SK-N-SH treated with all-trans-retinoic acid at 6 μM for 48 hours (cell line): ENCODE results near the gene LYSET.

Experiments
- CSDC2 ChIP-seq: fragments of 250-450 bp; sonication (Bioruptor Pico); IDR thresholded peaks from 2 replicates; pipeline ENCODE4 v1.5.0; 2020; ENCODE audit warnings: mild to moderate bottlenecking, moderate library complexity
- GLIS3 ChIP-seq: fragments of 250-450 bp; sonication (Bioruptor Pico); IDR thresholded peaks from 2 replicates; pipeline ENCODE4 v1.5.0; 2020; ENCODE audit warnings: mild to moderate bottlenecking, moderate library complexity
- OSR1 ChIP-seq: fragments of 250-450 bp; sonication (Bioruptor Pico); IDR thresholded peaks from 2 replicates; pipeline ENCODE4 v1.8.0; 2022; ENCODE audit warnings: moderate library complexity, mild to moderate bottlenecking, inconsistent platforms
- RARB ChIP-seq: fragments of 250-450 bp; sonication (Bioruptor Pico); IDR thresholded peaks from 2 replicates; pipeline ENCODE4 v1.8.0; 2021; ENCODE audit warnings: mild to moderate bottlenecking, moderate library complexity
- SNAI2 ChIP-seq: fragments of 250-450 bp; sonication (Bioruptor Pico); IDR thresholded peaks from 2 replicates; pipeline ENCODE4 v1.5.0; 2020; ENCODE audit warnings: mild to moderate bottlenecking, moderate library complexity
- ZFP3 ChIP-seq: fragments of 250-450 bp; sonication (Bioruptor Pico); IDR thresholded peaks from 2 replicates; pipeline ENCODE4 v1.5.0; 2020; ENCODE audit warnings: mild to moderate bottlenecking, moderate library complexity
- ZFP30 ChIP-seq: fragments of 450-650 bp; formaldehyde crosslinking; IDR thresholded peaks from 2 replicates; pipeline ENCODE4 v1.5.0; 2022; ENCODE audit warnings: mild to moderate bottlenecking, moderate library complexity
- ZNF565 ChIP-seq: fragments of 450-650 bp; formaldehyde crosslinking; conservative IDR thresholded peaks from 2 replicates; pipeline ENCODE4 v1.5.0; 2020; ENCODE audit warnings: low read depth, mild to moderate bottlenecking, moderate library complexity
- TF ChIP-seq, protein P1 (sequence below): fragments of 250-450 bp; sonication (Bioruptor Pico); IDR thresholded peaks from 2 replicates; pipeline ENCODE4 v1.5.0; 2020; ENCODE audit warnings: mild to moderate bottlenecking, moderate library complexity

GRCh38 chr14:93135399-93135798, 49.7 kb upstream of the LYSET start:
- TF ChIP-seq ZFP30 (CRISPR knock-in tag), result no peak
- TF ChIP-seq OSR1 (CRISPR knock-in tag), result no peak
- TF ChIP-seq, protein P1, sequence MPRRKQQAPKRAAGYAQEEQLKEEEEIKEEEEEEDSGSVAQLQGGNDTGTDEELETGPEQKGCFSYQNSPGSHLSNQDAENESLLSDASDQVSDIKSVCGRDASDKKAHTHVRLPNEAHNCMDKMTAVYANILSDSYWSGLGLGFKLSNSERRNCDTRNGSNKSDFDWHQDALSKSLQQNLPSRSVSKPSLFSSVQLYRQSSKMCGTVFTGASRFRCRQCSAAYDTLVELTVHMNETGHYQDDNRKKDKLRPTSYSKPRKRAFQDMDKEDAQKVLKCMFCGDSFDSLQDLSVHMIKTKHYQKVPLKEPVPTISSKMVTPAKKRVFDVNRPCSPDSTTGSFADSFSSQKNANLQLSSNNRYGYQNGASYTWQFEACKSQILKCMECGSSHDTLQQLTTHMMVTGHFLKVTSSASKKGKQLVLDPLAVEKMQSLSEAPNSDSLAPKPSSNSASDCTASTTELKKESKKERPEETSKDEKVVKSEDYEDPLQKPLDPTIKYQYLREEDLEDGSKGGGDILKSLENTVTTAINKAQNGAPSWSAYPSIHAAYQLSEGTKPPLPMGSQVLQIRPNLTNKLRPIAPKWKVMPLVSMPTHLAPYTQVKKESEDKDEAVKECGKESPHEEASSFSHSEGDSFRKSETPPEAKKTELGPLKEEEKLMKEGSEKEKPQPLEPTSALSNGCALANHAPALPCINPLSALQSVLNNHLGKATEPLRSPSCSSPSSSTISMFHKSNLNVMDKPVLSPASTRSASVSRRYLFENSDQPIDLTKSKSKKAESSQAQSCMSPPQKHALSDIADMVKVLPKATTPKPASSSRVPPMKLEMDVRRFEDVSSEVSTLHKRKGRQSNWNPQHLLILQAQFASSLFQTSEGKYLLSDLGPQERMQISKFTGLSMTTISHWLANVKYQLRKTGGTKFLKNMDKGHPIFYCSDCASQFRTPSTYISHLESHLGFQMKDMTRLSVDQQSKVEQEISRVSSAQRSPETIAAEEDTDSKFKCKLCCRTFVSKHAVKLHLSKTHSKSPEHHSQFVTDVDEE (CRISPR knock-in tag), result no peak
- no peak for TF ChIP-seq CSDC2 (CRISPR knock-in tag)
- no peak for TF ChIP-seq ZNF565 (CRISPR knock-in tag)
- no peak for TF ChIP-seq RARB
- no peak for TF ChIP-seq GLIS3 (CRISPR knock-in tag)
- TF ChIP-seq SNAI2 (CRISPR knock-in tag), result no peak
- TF ChIP-seq ZFP3, result no peak
